Right renal cortex interstitium (tissue), 3 donors: ENCODE results near the gene THAP12. TPM values are rescaled to one million over a fixed set of nuclear protein-coding genes. Genes with fewer than 3 reads are reported as not detected.

Source experiments
- DNase-seq, 3 donors: peaks; one replicate each; pipeline ENCODE4 v3.0.0-alpha.2; 2013; ENCODE audit warnings: low read depth in 3 of 3, low spot score in 2 of 3
- polyA plus RNA-seq, 3 donors: library from polyadenylated mRNA; unstranded; fragments of 120-200 nt; gene quantifications; one replicate each; pipeline ENCODE4 v1.2.1, GENCODE V29; 2013; ENCODE audit not compliant: insufficient read length in 3 of 3

THAP12 gene
- polyA plus RNA-seq, 3 donors, result 83.6 to 95.0 (median 94.7) TPM

DNA sequence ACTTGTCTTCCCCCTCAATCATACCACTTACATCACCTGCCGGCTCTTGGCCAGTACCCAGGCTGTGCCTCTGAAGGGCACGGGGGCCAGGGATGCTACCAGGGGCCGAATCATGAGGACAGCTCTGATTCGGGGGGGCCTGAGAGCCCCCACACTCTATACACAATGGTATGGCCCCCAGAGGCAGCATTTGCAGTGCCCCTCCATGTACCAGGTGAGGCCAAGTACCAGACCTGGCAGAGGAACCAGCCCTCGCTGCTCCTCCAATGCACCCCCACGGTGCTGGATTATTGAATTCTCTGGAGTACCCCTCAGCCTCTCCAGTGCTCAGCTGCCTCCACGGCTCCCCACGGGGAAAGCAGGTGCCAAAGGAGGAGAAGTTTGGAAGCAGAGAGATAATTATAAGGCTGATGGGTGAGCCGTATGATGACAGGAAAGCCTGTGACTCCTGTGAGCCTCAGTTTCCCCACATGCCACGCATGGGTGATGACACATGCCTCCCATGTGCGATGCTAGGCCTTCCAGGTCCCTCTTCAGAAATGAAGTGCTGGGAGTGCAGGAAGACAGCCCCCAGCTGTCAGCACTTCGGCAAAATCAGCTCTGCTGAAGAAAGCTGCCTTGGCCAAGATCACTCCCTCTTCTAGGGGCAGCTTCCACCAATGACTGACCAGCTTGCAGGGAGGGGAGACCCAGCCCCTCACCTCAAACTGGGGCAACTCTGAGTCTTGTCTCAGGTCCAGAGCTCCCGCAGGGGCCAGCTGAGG is 69.9 kb downstream of the THAP12 start:
- no peak for DNase-seq

DNA sequence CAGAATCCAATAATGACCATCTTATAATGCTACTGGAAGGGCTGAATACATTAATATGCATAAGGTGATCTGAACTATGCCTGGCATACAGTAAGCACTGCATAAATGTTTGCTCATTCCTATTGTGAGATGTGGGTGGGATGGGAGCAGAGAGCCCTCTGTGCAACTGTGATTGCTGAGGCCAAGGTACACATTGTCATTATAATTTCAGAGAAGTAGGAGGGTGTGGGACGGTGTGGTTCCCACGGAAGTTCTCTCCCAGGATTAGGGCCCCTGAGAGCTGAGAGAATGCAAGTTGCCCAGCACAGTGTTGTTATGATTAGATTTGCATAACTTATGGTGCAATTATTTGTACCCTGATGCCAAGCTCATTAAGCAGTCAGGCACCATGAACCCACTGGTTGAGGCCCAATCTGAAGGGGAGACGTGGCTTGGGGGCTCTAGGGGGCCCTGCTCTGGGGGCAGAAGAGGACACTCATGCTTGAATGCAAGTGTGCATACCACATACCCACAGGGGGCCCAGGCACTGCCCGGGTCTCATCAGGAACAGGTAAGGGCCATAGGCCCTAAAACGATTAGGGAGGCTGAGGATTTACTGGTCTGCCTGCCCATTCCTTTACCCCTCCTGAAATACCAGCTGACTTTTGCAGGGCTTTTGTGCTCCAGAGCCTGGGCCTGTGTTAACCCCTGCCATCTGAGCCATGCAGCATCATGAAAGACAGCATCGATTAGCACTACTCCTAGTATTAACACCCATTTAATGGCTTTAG is 72.8 kb downstream of the THAP12 start:
- DNase-seq, result no peak

DNA sequence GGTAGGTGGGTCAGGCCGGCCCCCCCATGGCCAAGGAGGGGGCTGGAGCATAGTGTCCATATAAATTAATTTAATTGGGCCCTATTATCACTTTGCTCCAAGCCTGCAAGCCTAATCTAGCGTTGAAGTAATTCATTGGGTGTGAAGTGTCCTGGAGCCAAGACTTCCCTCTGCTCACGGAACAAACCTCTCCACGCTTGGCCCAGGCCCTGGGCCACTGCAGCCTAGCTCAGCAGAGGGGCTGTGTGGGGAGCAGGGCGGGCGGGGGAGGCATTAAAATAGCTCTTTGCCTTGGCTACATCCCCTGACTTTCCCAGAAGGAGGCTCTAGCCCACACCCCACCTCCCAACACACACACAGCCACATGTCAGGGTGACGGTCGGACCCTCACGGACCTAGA is 73.5 kb downstream of the THAP12 start:
- no peak for DNase-seq

DNA sequence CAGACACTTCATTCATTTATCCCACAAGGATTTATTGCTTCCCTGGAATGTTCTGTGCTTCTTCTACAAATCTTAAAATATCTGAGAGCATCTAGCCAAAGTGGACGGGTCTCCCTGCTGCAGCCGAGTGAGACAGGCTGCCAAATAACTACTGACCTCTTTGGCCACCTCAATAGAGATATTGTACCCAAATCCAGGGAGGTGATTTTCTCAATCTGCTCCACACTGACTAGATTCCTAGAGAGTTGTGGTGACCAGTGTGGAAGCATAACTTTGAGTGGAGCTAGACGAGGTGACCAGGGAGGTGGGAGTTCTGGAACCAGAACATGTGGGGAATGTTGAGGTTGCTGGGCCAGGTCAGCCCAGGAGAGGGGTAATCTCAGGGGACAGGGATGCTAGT is 77.5 kb downstream of the THAP12 start:
- DNase-seq, result no peak

DNA sequence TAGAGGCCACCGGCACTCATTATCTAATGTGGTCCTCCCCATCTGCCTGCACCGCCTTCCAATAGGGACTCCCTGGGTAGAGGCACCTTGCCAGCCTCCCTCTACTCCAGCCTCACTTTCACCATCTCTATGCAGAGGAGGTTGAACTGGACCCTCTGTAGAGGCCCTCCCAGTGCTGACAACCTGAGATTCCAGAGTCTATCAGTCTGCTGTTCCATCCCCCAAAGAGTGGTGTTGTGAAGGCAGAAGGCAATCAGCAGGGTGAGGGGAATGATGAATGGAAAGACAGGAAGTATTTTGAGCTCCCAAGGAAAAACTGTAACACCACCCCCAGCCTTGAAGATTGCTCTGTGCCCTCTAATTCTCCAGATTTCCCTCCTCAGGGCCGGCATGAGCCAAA is 77.9 kb downstream of the THAP12 start:
- DNase-seq, result no peak

Other genes with a start within 250 kb of the THAP12 start
- gene WNT11, start 174.6 kb downstream of the THAP12 start, polyA plus RNA-seq, result 10 to 100 TPM; 11.7 to 14.7 (median 12.7) TPM
- 10 to 100 TPM in 2 of 3 donors, 1 to 10 TPM in 1; 9.7 to 10.8 (median 10.3) TPM for gene GVQW3, start 191 bp upstream of the THAP12 start, polyA plus RNA-seq
- 10 to 100 TPM; 25.5 to 30.1 (median 28.3) TPM for gene EMSY, start 63.9 kb upstream of the THAP12 start, polyA plus RNA-seq